22Rv1 (cell line): ENCODE data around the gene C14orf180.

Experiments used
- CTCF ChIP-seq: fragments of 450-650 bp; IDR thresholded peaks from 2 replicates; pipeline ENCODE4 v1.5.1; 2017; ENCODE audit warnings: mild to moderate bottlenecking
- ZFX ChIP-seq: fragments of 450-650 bp; IDR thresholded peaks from 2 replicates; pipeline ENCODE4 v1.6.1; 2017; ENCODE audit warnings: antibody characterized with exemption, borderline replicate concordance

GRCh38 chr14:104552738-104553125 is 26.8 kb upstream of the C14orf180 start:
- no peak for TF ChIP-seq CTCF
- no peak for TF ChIP-seq ZFX
